Panc1 (cell line): ENCODE results near the gene PRKG1. TPM values are rescaled to one million over a fixed set of nuclear protein-coding genes. Genes with fewer than 3 reads are reported as not detected.

Experiments used
- ATAC-seq: fragments of 200-7000 bp; cut with Tn5 transposase; 2 replicates; pipeline ENCODE4 v1.9.1; 2020; ENCODE audit warnings: mild to moderate bottlenecking, moderate library complexity
- BruUV-seq: library from RNA; stranded (reverse); fragments of 400-500 nt; replicated peaks from 2 replicates; lab custom pipeline; 2021; lab: Mats Ljungman, UMichigan
- CTCF ChIA-PET: fragments of 300-600 bp; sonication (Branson Sonifier 250); formaldehyde crosslinking; loops from one replicate; lab custom pipeline; 2022; ENCODE audit warnings: antibody characterized with exemption; lab: Charles Lee
- POLR2A ChIA-PET: fragments of 300-600 bp; sonication (Branson Sonifier 250); formaldehyde crosslinking; loops from one replicate; lab custom pipeline; 2022; ENCODE audit warnings: antibody characterized with exemption; lab: Charles Lee
- DNase-seq: peaks from one replicate; pipeline ENCODE4 v3.0.0-alpha.2; 2010; ENCODE audit warnings: low read depth, low spot score
- H3K27ac ChIP-seq: 2 replicates; pipeline ENCODE4 v1.5.1; 2011; ENCODE audit warnings: mild to moderate bottlenecking, low read length, inconsistent platforms
- H3K27me3 ChIP-seq: fragments of 200-500 bp; sonication (Bioruptor generic); 2 replicates; pipeline ENCODE4 v1.6.0; 2014; ENCODE audit warnings: low read length, inconsistent platforms; ENCODE audit not compliant: control insufficient read depth, insufficient read depth
- H3K36me3 ChIP-seq: fragments of 200-500 bp; sonication (Bioruptor generic); 2 replicates; pipeline ENCODE4 v1.5.1; 2014; ENCODE audit warnings: inconsistent platforms, mild to moderate bottlenecking, low read length, moderate library complexity; ENCODE audit not compliant: control insufficient read depth, insufficient read depth
- H3K4me1 ChIP-seq: 2 replicates; pipeline ENCODE4 v1.5.1; 2011; ENCODE audit warnings: inconsistent platforms, mild to moderate bottlenecking, low read length, moderate library complexity; ENCODE audit not compliant: control insufficient read depth, insufficient read depth
- H3K4me3 ChIP-seq, 2 experiments: 2 replicates each; pipeline ENCODE4 v1.5.1; 2011 to 2012; ENCODE audit warnings: low read depth in 2 of 2, low read length in 2 of 2, mild to moderate bottlenecking in 2 of 2, inconsistent platforms in 1 of 2, moderate library complexity in 1 of 2
- H3K9me3 ChIP-seq: fragments of 200-500 bp; sonication (Bioruptor generic); 2 replicates; pipeline ENCODE4 v1.5.1; 2014; ENCODE audit warnings: low read depth, mild to moderate bottlenecking, inconsistent platforms, low read length, moderate library complexity; ENCODE audit not compliant: control insufficient read depth, insufficient read depth
- CTCF ChIP-seq: fragments of 450-650 bp; IDR thresholded peaks from 2 replicates; pipeline ENCODE4 v1.5.1; 2017; ENCODE audit warnings: mild to moderate bottlenecking
- POLR2AphosphoS5 ChIP-seq: IDR thresholded peaks from 2 replicates; pipeline ENCODE4 v1.6.1; 2012; ENCODE audit warnings: mild to moderate bottlenecking, low read depth, low read length, moderate library complexity
- REST ChIP-seq, 2 experiments: IDR thresholded peaks; 2 replicates each; pipeline ENCODE4 v1.6.1; 2011 to 2012; ENCODE audit warnings: low read depth in 2 of 2, control low read depth in 1 of 2, low read length in 1 of 2, mild to moderate bottlenecking in 1 of 2, moderate library complexity in 1 of 2; ENCODE audit not compliant: insufficient read depth in 1 of 2
- SIN3A ChIP-seq: IDR thresholded peaks from 2 replicates; pipeline ENCODE4 v1.6.1; 2012; ENCODE audit warnings: low read depth, mild to moderate bottlenecking, low read length, moderate library complexity, borderline replicate concordance; ENCODE audit not compliant: insufficient read depth
- TCF7L2 ChIP-seq: IDR thresholded peaks from 2 replicates; pipeline ENCODE4 v1.6.1; 2011; ENCODE audit warnings: mild to moderate bottlenecking, low read depth, low read length, inconsistent platforms
- in situ Hi-C: cut with HindIII; loops from 2 replicates; pipeline ENCODE4 v1.10.0; 2016; ENCODE audit warnings: low sequenced_read_pairs, low pct_unique_long_range_greater_than_20kb
- intact Hi-C: fragments of 100-400 bp; cut with micrococcal nuclease; formaldehyde crosslinking; loops from one replicate; pipeline ENCODE4 v1.10.0; 2022; ENCODE audit not compliant: unreplicated experiment
- total RNA-seq: library from RNA; stranded (reverse); gene quantifications from one replicate; pipeline ENCODE4 v1.2.1, GENCODE V29; 2021; ENCODE audit not compliant: unreplicated experiment

PRKG1 gene
- total RNA-seq, 1 experiment from 2014 or later = 0.92 TPM

GRCh38 chr10:51103554-51104217 lies 29.4 kb downstream of the PRKG1 start:
- ATAC-seq (peak; percentile 17; the same call in 1 of the 2 replicates), DNase-seq (no peak)
- Histone ChIP-seq H3K4me1 (no peaks in the 10 kb centered on the region), H3K9me3 (no peaks in the 10 kb centered on the region), H3K27me3 (no peaks in the 10 kb centered on the region), H3K4me3 (no peak overlapping the region), H3K27ac (no peak overlapping the region), H3K36me3 (no peaks in the 10 kb centered on the region)
- intact Hi-C loops (no loop called here), in situ Hi-C loops (no loop called here)
- POLR2A ChIA-PET = no interaction called here
- no TSS peak for BruUV-seq
- TF ChIP-seq REST (IDR thresholded peaks at IDR 0.05; ENCODE audit: insufficient read depth in 1 of 2, low read depth in 2 of 2, low read length in 1 of 2) (no peak), TCF7L2 (no peak), POLR2AphosphoS5 (no peak), SIN3A (no peak), CTCF (no peak)
- CTCF ChIA-PET = no interaction called here

- ChIA-PET CTCF (interaction anchor here (1.0 kb wide), 1 partner anchor 32 kb away, joined by 3 read pairs; the partner anchor contains the start of gene PRKG1), POLR2A (no interaction called here)
- Histone ChIP-seq H3K27me3 (no peaks in the 10 kb centered on the region), H3K27ac (no peak overlapping the region), H3K4me3 (no peak overlapping the region), H3K36me3 (no peaks in the 10 kb centered on the region), H3K9me3 (no peaks in the 10 kb centered on the region), H3K4me1 (no peaks in the 10 kb centered on the region)
- intact Hi-C loops (no loop called here), in situ Hi-C loops (no loop called here)
- no peak for ATAC-seq
- no peak for TF ChIP-seq REST (IDR thresholded peaks at IDR 0.05; ENCODE audit: insufficient read depth in 1 of 2, low read depth in 2 of 2, low read length in 1 of 2)
- TF ChIP-seq SIN3A = no peak
- no peak for TF ChIP-seq CTCF
- no peak for TF ChIP-seq POLR2AphosphoS5
- no peak for TF ChIP-seq TCF7L2
- BruUV-seq = no TSS peak
- DNase-seq = no peak
Observed at GRCh38 chr10:51106311-51106945, 32.1 kb downstream of the PRKG1 start.
